Measurements from ENCODE around the gene POC1A.

DNA sequence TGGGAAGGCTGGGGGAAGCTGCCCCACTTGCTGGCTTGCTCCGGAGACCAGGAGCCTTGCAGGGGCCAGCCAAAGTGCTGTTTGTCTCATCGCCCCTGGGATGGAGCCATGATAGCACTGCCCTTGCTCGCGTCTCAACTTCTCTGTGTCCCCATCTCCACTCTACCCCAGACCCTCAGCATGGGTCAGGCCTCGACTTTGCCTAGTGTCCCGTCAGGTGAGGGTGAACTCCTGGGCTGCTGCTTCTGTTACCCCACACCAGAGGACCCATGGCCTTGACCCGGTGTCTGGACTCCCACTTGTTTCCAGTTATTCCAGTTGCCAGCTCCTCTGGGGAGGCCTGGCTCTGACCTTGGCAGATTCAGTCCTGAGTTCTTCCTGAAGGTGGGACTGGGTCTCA is 61.3 kb downstream of the POC1A start:
- TF ChIP-seq, protein P1, sequence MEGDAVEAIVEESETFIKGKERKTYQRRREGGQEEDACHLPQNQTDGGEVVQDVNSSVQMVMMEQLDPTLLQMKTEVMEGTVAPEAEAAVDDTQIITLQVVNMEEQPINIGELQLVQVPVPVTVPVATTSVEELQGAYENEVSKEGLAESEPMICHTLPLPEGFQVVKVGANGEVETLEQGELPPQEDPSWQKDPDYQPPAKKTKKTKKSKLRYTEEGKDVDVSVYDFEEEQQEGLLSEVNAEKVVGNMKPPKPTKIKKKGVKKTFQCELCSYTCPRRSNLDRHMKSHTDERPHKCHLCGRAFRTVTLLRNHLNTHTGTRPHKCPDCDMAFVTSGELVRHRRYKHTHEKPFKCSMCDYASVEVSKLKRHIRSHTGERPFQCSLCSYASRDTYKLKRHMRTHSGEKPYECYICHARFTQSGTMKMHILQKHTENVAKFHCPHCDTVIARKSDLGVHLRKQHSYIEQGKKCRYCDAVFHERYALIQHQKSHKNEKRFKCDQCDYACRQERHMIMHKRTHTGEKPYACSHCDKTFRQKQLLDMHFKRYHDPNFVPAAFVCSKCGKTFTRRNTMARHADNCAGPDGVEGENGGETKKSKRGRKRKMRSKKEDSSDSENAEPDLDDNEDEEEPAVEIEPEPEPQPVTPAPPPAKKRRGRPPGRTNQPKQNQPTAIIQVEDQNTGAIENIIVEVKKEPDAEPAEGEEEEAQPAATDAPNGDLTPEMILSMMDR (IDR thresholded peaks at IDR 0.05) = no peak
- no peak for TF ChIP-seq POLR2A (IDR thresholded peaks at IDR 0.05)

Measured in testis (tissue), 2 donors.